Retina (tissue), 1 donor: ENCODE data around the gene CFAP299.
"Not testable (repeated sequence)": the region's sequence is repeated elsewhere in the genome, so short reads cannot be mapped to it uniquely, and the experiment has no call there.

Experiments used
- DNase-seq: peaks from one replicate; pipeline ENCODE4 v3.0.0-alpha.2; 2016

Gene CFAP299

GRCh38 chr4:80740375-80740774 lies 404.8 kb downstream of the CFAP299 start:
- no peak for DNase-seq

- DNase-seq: not testable (repeated sequence)
Observed at GRCh38 chr4:80749558-80749957, 414.0 kb downstream of the CFAP299 start.

GRCh38 chr4:80751200-80751599 lies 415.7 kb downstream of the CFAP299 start:
- DNase-seq: no peak

GRCh38 chr4:80767944-80768343 lies 432.4 kb downstream of the CFAP299 start:
- no peak for DNase-seq

- DNase-seq: no peak
Observed at GRCh38 chr4:80776168-80776567, 440.6 kb downstream of the CFAP299 start.

- no peak for DNase-seq
Observed at GRCh38 chr4:80781431-80781830, 445.9 kb downstream of the CFAP299 start.

GRCh38 chr4:80787306-80787705 lies 451.8 kb downstream of the CFAP299 start:
- DNase-seq: no peak

GRCh38 chr4:80788798-80789197 lies 453.3 kb downstream of the CFAP299 start:
- no peak for DNase-seq

- DNase-seq: no peak
Observed at GRCh38 chr4:80790152-80790551, 454.6 kb downstream of the CFAP299 start.

- DNase-seq: not testable (repeated sequence)
Observed at GRCh38 chr4:80793660-80794059, 458.1 kb downstream of the CFAP299 start.

GRCh38 chr4:80798082-80798481 lies 462.6 kb downstream of the CFAP299 start:
- no peak for DNase-seq

- peak; percentile 19 for DNase-seq
Observed at GRCh38 chr4:80800719-80801118, 465.2 kb downstream of the CFAP299 start.

- DNase-seq: no peak
Observed at GRCh38 chr4:80803337-80803736, 467.8 kb downstream of the CFAP299 start.

- DNase-seq: no peak
Observed at GRCh38 chr4:80806472-80806871, 470.9 kb downstream of the CFAP299 start.

GRCh38 chr4:80809039-80809729 lies 473.7 kb downstream of the CFAP299 start:
- no peak for DNase-seq

- no peak for DNase-seq
Observed at GRCh38 chr4:80811406-80811805, 475.9 kb downstream of the CFAP299 start.

- DNase-seq: no peak
Observed at GRCh38 chr4:80812145-80812544, 476.6 kb downstream of the CFAP299 start.

GRCh38 chr4:80814266-80814665 lies 478.7 kb downstream of the CFAP299 start:
- no peak for DNase-seq

GRCh38 chr4:80831383-80832361 lies 496.1 kb downstream of the CFAP299 start:
- no peak for DNase-seq

- DNase-seq: no peak
Observed at GRCh38 chr4:80839281-80839680, 503.8 kb downstream of the CFAP299 start.

GRCh38 chr4:80839792-80840191 lies 504.3 kb downstream of the CFAP299 start:
- DNase-seq: no peak

- no peak for DNase-seq
Observed at GRCh38 chr4:80840396-80840795, 504.9 kb downstream of the CFAP299 start.

- no peak for DNase-seq
Observed at GRCh38 chr4:80841587-80842281, 506.2 kb downstream of the CFAP299 start.
